ENCODE measurements around the gene NAALADL1. TPM values are rescaled to one million over a fixed set of nuclear protein-coding genes. Genes with fewer than 3 reads are reported as not detected.

NAALADL1 gene
- total and polyA plus RNA-seq, 4 donors = 7.4 to 22.0 (median 13.2) TPM

GRCh38 chr11:65064847-65065240, 6.5 kb upstream of the NAALADL1 start:
- H3K4me1 ChIP-seq (ENCODE audit: control insufficient read depth in 5 of 5, insufficient read depth in 5 of 5, low read length in 5 of 5) = no peaks in the 10 kb centered on the region
- H3K36me3 ChIP-seq (ENCODE audit: control insufficient read depth in 4 of 4, insufficient read depth in 4 of 4, low read length in 4 of 4) = no peaks in the 10 kb centered on the region
- DNase-seq (no peak), ATAC-seq (ENCODE audit: insufficient read depth, low FRiP score) (no peak)
- no peaks in the 10 kb centered on the region for H3K9me3 ChIP-seq (ENCODE audit: control insufficient read depth in 4 of 4, insufficient read depth in 3 of 4, low read length in 3 of 4)
- WGBS, 2 donors = 90 to 92% methylated on average over 4 of the region's 4 CpGs
- no peak overlapping the region for H3K27ac ChIP-seq (ENCODE audit: low read depth in 1 of 2, low read length in 1 of 2)
- TF ChIP-seq CTCF (IDR thresholded peaks at IDR 0.05; ENCODE audit: control extremely low read depth, extremely low read depth) = no peak
- H3K27me3 ChIP-seq (ENCODE audit: control insufficient read depth in 3 of 3, insufficient read depth in 3 of 3, low read length in 2 of 3) = no peaks in the 10 kb centered on the region
- H3K9ac ChIP-seq (ENCODE audit: insufficient read depth in 1 of 2, low read length in 2 of 2) = no peak overlapping the region
- H3K4me3 ChIP-seq = no peak overlapping the region

GRCh38 chr11:65063532-65063931, 5.2 kb upstream of the NAALADL1 start:
- no peak for DNase-seq
- Histone ChIP-seq H3K27me3 (ENCODE audit: control insufficient read depth in 3 of 3, insufficient read depth in 3 of 3, low read length in 2 of 3) (no peaks in the 10 kb centered on the region), H3K9ac (ENCODE audit: insufficient read depth in 1 of 2, low read length in 2 of 2) (no peak overlapping the region), H3K4me1 (ENCODE audit: control insufficient read depth in 5 of 5, insufficient read depth in 5 of 5, low read length in 5 of 5) (no peaks in the 10 kb centered on the region), H3K4me3 (no peak overlapping the region), H3K9me3 (ENCODE audit: control insufficient read depth in 4 of 4, insufficient read depth in 3 of 4, low read length in 3 of 4) (no peaks in the 10 kb centered on the region), H3K27ac (ENCODE audit: low read depth in 1 of 2, low read length in 1 of 2) (no peak overlapping the region), H3K36me3 (ENCODE audit: control insufficient read depth in 4 of 4, insufficient read depth in 4 of 4, low read length in 4 of 4) (no peaks in the 10 kb centered on the region)
- no peak for TF ChIP-seq CTCF (IDR thresholded peaks at IDR 0.05; ENCODE audit: control extremely low read depth, extremely low read depth)
- 71 to 94% methylated on average over 3 of the region's 3 CpGs for WGBS, 2 donors
- ATAC-seq (ENCODE audit: insufficient read depth, low FRiP score) = no peak

- ATAC-seq (ENCODE audit: insufficient read depth, low FRiP score) = no peak
These were observed 2.6 kb upstream of the NAALADL1 start for GRCh38 chr11:65060913-65061408.

More at GRCh38 chr11:65060913-65061408, 2.6 kb upstream of the NAALADL1 start:
- WGBS, 2 donors = 69 to 78% methylated on average over 9 of the region's 9 CpGs
- Histone ChIP-seq H3K27ac (ENCODE audit: low read depth in 1 of 2, low read length in 1 of 2) (no peak overlapping the region), H3K36me3 (ENCODE audit: control insufficient read depth in 4 of 4, insufficient read depth in 4 of 4, low read length in 4 of 4) (no peaks in the 10 kb centered on the region), H3K4me3 (no peak overlapping the region), H3K9ac (ENCODE audit: insufficient read depth in 1 of 2, low read length in 2 of 2) (no peak overlapping the region), H3K4me1 (ENCODE audit: control insufficient read depth in 5 of 5, insufficient read depth in 5 of 5, low read length in 5 of 5) (no peaks in the 10 kb centered on the region), H3K9me3 (ENCODE audit: control insufficient read depth in 4 of 4, insufficient read depth in 3 of 4, low read length in 3 of 4) (no peaks in the 10 kb centered on the region), H3K27me3 (ENCODE audit: control insufficient read depth in 3 of 3, insufficient read depth in 3 of 3, low read length in 2 of 3) (no peaks in the 10 kb centered on the region)
- no peak for TF ChIP-seq CTCF (IDR thresholded peaks at IDR 0.05; ENCODE audit: control extremely low read depth, extremely low read depth)
- no peak for DNase-seq

All from lung (tissue), 12 donors.